ENCODE measurements around the gene ARMH3.

The ARMH3 gene

GRCh38 chr10:101807158-101807557 is 248.8 kb downstream of the ARMH3 start:
- no peak for TF ChIP-seq CTCF (IDR thresholded peaks at IDR 0.05; ENCODE audit: extremely low read depth, insufficient read depth, missing control alignments)
- no peak for DNase-seq (ENCODE audit: low spot score)
- in situ Hi-C loops (cut with MboI; ENCODE audit: low pct_unique_long_range_greater_than_20kb, low sequenced_read_pairs, unreplicated experiment) = no loop called here

DNA sequence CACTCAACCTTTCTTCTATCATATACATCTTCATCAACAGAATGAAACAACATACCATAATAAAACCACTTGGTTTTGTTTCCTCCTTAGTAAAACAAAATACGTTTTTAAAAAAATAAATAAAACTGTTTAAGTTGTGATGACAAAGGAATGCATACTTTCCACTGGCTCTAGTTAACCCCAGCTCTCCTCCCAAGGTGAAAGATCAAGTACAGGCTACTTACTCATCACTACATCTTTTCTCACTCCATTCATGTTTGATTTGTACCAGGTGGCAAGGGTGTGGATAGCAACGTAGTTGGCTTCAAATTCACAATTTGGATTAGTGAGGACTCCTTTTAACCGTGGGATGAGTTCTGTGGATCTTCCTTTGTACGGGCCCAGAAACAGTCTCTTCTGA is 252.5 kb downstream of the ARMH3 start:
- in situ Hi-C loops (cut with MboI; ENCODE audit: low pct_unique_long_range_greater_than_20kb, low sequenced_read_pairs, unreplicated experiment) = no loop called here
- no peak for TF ChIP-seq CTCF (IDR thresholded peaks at IDR 0.05; ENCODE audit: extremely low read depth, insufficient read depth, missing control alignments)
- DNase-seq (ENCODE audit: low spot score) = no peak

DNA sequence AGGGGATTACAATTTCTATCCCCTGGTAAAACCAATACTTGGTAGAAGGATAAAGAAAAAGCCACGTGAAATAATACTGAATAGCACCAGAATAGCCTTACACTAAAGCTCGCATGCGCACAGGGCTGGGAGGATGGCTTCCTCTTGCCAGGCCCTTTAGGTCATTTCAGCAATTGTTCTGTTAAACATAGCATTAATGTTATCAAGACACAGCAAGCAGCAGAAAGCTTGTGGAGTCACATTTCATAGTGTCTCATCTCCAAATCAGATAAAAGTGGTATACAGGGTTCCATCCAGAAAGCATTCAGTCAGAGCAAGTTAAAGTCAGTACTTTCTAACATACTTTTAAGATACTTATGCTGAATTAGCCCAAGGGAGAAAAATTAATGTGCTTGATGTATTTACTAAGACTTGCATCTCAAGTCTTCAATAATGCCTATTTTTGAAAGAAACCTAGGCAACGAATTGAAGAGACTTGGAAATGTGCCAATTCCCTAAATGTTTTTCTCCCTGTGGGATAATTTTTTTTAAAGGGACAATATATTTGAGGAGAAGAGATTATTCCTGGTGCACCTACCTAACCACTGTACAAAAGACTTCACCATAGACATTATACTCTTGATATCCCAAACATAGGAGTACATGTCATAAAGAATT is 258.4 kb downstream of the ARMH3 start:
- TF ChIP-seq CTCF (IDR thresholded peaks at IDR 0.05; ENCODE audit: extremely low read depth, insufficient read depth, missing control alignments) = no peak
- DNase-seq (ENCODE audit: low spot score) = no peak
- in situ Hi-C loops (cut with MboI; ENCODE audit: low pct_unique_long_range_greater_than_20kb, low sequenced_read_pairs, unreplicated experiment) = no loop called here
